ENCODE results near the gene STIL.
"Not testable (repeated sequence)": the region's sequence is repeated elsewhere in the genome, so short reads cannot be mapped to it uniquely, and the experiment has no call there.

STIL gene

GRCh38 chr1:47317841-47318240 is 3.9 kb upstream of the STIL start:
- no peak for DNase-seq

DNA sequence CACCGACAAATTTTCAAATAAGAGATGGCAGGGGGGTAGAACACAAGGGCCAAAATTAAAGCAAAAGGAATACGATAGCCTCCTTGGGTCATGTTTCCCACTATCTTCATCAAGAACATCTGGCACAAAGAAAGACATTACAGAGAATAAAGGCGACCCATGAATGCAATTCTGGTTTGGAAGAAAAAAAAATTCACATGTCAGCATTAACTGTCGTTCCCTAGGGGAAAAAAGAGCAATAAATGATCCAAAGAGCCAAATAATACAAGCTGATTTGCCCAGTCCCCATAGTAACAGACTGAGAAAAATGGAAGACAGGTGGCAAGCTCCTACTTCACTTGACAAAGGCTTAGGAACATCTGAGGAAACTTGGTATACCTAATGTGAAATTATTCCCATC is 4.5 kb downstream of the STIL start:
- DNase-seq, result no peak

GRCh38 chr1:47302472-47302871 is 11.5 kb downstream of the STIL start:
- DNase-seq, result no peak

- no peak for DNase-seq
Measured at GRCh38 chr1:47298025-47298699, 15.8 kb downstream of the STIL start.

GRCh38 chr1:47295579-47295978 is 18.4 kb downstream of the STIL start:
- DNase-seq, result no peak

DNA sequence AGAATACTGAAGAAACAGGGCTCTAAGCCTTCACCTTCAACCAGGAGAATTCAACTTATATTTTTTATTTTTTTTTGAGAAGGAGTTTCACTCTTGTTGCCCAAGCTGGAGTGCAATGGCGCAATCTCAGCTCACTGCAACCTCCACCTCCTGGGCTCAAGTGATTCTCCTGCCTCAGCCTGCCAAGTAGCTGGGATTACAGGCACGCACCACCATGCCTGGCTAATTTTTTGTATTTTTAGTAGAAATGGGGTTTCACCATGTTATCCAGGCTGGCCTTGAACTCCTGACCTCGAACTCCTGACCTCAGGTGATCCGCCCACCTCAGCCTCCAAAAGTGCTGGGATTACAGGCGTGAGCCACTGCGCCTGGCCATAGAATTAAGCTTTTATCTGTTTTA is 19.1 kb downstream of the STIL start:
- not testable (repeated sequence) for DNase-seq

GRCh38 chr1:47288116-47288515 is 25.8 kb downstream of the STIL start:
- not testable (repeated sequence) for DNase-seq

GRCh38 chr1:47280142-47280541 is 33.8 kb downstream of the STIL start:
- DNase-seq, result no peak

GRCh38 chr1:47276850-47277249 is 37.1 kb downstream of the STIL start:
- DNase-seq, result no peak

- DNase-seq, result not testable (repeated sequence)
Measured at GRCh38 chr1:47275811-47276210, 38.1 kb downstream of the STIL start.

DNA sequence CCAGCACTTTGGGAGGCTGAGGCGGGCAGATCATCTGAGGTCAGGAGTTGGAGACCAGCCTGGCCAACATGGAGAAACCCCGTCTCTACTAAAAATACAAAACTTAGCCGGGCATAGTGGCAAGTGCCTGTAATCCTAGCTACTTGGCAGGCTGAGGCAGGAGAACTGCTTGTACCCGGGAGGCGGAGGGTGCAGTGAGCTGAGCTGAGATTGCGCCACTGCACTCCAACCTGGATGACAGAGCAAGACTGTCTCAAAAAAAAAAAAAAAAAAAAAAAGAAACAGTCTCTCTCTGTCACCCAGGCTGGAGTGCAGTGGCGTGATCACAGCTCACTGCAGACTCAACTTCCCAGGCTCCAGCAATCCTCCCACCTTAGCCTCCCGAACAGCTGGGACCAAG is 48.4 kb downstream of the STIL start:
- not testable (repeated sequence) for DNase-seq

GRCh38 chr1:47262787-47263413 is 51.0 kb downstream of the STIL start:
- no peak for DNase-seq

GRCh38 chr1:47257224-47257623 is 56.7 kb downstream of the STIL start:
- no peak for DNase-seq

DNA sequence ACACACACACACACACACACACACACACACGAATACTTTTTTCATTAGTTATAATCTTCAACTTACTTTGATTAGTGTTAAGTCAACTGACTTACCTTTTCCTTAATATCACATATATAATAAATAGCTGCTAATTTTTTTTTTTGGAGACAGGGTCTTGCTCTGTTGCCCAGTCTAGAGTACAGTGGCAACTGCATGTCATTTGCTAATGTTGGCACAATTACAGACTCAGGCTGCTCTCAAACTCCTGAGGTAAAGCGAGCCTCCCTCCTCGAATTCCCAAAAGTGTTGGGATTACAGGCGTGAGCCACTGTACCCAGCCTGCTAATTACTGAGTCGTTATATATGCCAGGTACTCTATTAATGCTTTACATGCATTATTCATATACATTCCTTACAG is 61.2 kb downstream of the STIL start:
- DNase-seq, result no peak

DNA sequence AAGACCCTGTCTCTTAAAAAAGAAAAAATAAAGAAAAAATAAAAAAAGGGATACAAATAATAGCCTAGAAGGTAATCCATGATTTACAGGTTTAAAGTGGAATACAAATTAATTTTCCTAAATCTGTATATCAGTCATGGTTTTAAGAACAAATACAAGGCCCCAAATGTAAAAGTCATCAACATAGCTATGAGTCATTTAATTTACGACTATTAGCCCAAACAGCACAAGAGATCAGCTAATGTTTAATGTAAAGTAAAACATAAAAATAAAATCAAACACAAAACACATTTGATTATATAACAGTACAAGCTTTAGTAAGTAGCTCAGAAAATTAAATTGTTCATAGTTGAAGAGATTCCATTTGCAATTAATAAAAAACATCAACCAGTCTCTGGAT is 61.6 kb downstream of the STIL start:
- no peak for DNase-seq

- DNase-seq, result no peak
Measured at GRCh38 chr1:47249755-47250154, 64.2 kb downstream of the STIL start.

- no peak for DNase-seq
Measured at GRCh38 chr1:47244339-47244862, 69.5 kb downstream of the STIL start.

GRCh38 chr1:47243910-47244309 is 70.0 kb downstream of the STIL start:
- DNase-seq, result no peak

DNA sequence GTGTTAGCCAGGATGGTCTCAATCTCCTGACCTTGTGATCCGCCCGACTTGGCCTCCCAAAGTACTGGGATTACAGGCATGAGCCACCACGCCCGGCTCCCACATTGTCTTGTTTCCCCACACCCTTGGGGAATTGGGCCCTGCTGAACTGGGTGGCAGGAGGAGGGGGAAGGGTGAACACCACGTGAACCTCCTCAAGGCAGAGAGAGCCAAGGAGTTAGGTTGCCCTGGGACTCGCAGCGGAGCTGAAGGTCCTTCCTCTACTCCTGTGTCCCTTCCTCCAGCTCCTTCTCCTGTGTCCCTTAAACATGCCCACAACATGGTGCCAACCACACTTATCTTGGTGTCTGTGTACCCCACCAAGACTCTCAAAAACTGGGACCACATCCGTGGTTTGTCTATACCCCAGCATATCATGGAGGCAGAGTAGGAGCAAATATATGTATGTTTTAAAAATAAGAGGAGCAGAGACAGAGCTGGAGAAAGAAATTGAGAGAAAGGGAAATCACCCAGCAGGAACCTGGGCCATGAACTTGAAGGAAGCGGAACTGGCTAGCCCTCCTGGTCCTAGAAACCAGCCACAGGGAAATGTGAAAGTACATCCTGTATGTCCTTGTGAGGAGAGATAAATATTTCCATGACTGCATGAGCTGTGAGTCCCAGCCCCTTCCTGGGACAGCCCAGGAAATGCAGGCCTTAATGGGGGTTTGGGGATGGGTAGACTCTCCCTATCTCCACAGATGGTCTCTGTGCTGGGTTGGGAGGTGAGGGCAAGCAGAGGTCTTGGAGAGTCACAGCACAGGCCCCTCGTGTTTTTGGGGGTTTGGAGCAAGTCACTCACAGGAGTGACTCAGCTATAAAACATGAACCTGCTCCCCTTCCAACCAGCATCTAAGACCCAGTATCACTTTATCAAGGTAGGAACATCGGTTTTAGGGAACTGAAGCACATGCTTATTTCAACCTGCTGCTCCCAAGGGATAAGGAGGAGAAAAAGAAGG is 72.5 kb downstream of the STIL start:
- DNase-seq, result no peak

DNA sequence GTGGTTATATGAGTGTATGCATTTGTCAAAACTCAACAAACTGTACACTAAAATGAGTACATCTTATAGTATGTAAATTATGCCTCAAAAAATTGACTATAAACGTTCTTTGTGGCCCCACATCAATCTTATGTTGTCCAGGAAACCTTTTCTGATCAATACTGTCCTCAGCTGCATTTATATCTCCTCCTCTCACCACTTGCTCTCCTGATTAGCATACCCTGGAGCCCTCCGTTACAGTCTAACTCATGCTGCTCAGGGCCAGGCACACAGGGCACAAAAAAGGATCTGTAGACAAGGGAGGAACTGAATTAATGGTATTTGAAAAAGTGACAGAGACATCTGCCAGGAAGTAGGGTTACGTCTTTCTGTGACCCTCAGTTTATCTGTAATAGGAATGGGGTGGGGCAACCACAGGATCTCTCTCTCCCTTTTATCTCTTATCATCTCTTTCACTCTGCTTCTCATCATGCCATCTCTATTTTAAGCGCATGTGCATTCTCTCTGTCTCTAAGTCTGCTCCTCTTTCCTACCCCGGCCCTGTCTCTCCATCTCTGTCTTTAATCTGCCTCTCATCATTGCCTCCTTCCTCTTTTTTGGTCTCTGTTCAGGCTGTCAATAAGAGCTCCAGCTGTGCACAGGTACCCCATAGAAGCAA is 74.9 kb downstream of the STIL start:
- DNase-seq, result no peak

GRCh38 chr1:47235806-47236205 is 78.1 kb downstream of the STIL start:
- no peak for DNase-seq

DNA sequence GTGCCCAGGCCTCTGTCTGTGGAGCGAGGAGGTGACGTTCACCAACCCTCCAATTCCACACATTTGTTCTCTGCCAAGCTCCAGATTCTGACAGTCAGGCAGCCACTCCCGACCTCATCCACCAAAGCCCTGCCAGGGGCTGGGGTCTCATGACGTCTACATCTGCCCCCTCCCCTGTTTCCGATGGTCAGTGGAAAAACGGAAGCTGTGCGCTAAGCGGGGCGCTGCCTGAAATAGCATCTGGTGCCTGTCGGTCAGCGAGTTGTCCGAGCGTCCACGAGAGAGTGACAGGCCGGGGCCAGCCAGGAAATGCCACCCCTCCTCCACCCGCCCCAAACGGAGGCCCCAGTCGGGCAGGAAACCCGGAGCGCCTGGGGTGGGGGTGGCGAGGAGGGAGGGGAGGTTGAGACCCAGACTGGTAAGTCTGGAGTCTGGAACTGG is 78.7 kb downstream of the STIL start:
- no peak for DNase-seq

DNA sequence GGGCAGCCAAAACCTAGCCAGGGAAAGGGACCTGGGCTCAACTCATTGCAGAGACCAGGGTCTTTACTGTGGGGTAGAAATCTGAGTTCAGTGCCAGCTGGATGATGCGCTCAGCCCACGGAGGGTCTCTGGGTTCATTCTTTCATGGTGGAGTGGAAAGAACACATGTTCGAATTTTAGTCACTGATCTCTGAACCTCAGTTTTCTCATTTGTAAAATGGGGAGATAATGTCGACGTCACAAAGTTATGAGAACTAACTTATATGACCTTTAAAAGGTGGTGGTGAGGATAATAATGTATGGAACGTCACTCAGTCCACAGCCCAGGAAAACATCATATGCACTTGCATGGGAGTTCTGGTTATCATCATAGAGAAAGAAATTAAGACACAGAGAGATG is 80.8 kb downstream of the STIL start:
- DNase-seq, result no peak

Data from cortex of kidney (tissue), 1 donor.